ENCODE measurements around the gene APPL2.
A peak's percentile ranks its signal among the peaks of the same experiment; 100 is the strongest.
"Not testable (repeated sequence)": the region's sequence is repeated elsewhere in the genome, so short reads cannot be mapped to it uniquely, and the experiment has no call there.

APPL2 gene

GRCh38 chr12:105235732-105236476 is at the start of gene APPL2:
Gene APPL2 (minus strand): TSS chr12:105236174. CDS start chr12:105236012, 162 bp downstream.
- peak; percentile 90 for DNase-seq

GRCh38 chr12:105285378-105285777 is 49.4 kb upstream of the APPL2 start:
- no peak for DNase-seq

GRCh38 chr12:105281694-105282049 is 45.7 kb upstream of the APPL2 start:
- no peak for DNase-seq

GRCh38 chr12:105280966-105281693 is 45.2 kb upstream of the APPL2 start:
- no peak for DNase-seq

GRCh38 chr12:105279460-105280056 is 43.6 kb upstream of the APPL2 start:
- peak; percentile 59 for DNase-seq

GRCh38 chr12:105278043-105278697 is 42.2 kb upstream of the APPL2 start:
- DNase-seq: no peak

GRCh38 chr12:105275997-105276733 is 40.2 kb upstream of the APPL2 start:
- no peak for DNase-seq

- DNase-seq: no peak
Observed at GRCh38 chr12:105274571-105274970, 38.6 kb upstream of the APPL2 start.

GRCh38 chr12:105273601-105274000 is 37.6 kb upstream of the APPL2 start:
- no peak for DNase-seq

GRCh38 chr12:105272814-105273416 is 36.9 kb upstream of the APPL2 start:
- DNase-seq: no peak

GRCh38 chr12:105272152-105272551 is 36.2 kb upstream of the APPL2 start:
- DNase-seq: no peak

GRCh38 chr12:105271364-105271763 is 35.4 kb upstream of the APPL2 start:
- no peak for DNase-seq

- no peak for DNase-seq
Observed at GRCh38 chr12:105270671-105271255, 34.8 kb upstream of the APPL2 start.

- no peak for DNase-seq
Observed at GRCh38 chr12:105267711-105268110, 31.7 kb upstream of the APPL2 start.

- DNase-seq: no peak
Observed at GRCh38 chr12:105264771-105265170, 28.8 kb upstream of the APPL2 start.

GRCh38 chr12:105262461-105263184 is 26.6 kb upstream of the APPL2 start:
- DNase-seq: no peak

GRCh38 chr12:105261010-105261409 is 25.0 kb upstream of the APPL2 start:
- no peak for DNase-seq

- no peak for DNase-seq
Observed at GRCh38 chr12:105259226-105259625, 23.3 kb upstream of the APPL2 start.

- DNase-seq: no peak
Observed at GRCh38 chr12:105257321-105257728, 21.4 kb upstream of the APPL2 start.

- no peak for DNase-seq
Observed at GRCh38 chr12:105256921-105257320, 20.9 kb upstream of the APPL2 start.

- DNase-seq: not testable (repeated sequence)
Observed at GRCh38 chr12:105256431-105256830, 20.5 kb upstream of the APPL2 start.
